MM.1S (cell line): ENCODE results near the gene GPR62.
A peak's percentile ranks its signal among the peaks of the same experiment; 100 is the strongest.

ENCODE experiments used
- CTCF ChIP-seq: fragments of 300-600 bp; sonication (generic); IDR thresholded peaks from 2 replicates; pipeline ENCODE4 v1.5.1; 2016; ENCODE audit warnings: antibody characterized with exemption, low read length, mixed read lengths
- EZH2 ChIP-seq: fragments of 300-600 bp; sonication (generic); optimal IDR thresholded peaks from 2 replicates; pipeline ENCODE3; 2017; ENCODE audit warnings: low read depth, mild to moderate bottlenecking, antibody characterized with exemption, low read length, mixed read lengths

GRCh38 chr3:52001443-52001974, 46.3 kb downstream of the GPR62 start:
- TF ChIP-seq CTCF, result peak; percentile 99
- TF ChIP-seq EZH2, result no peak
